GM18505 (cell line): Measurements from ENCODE around the gene BOD1L1.

Source experiments
- ATAC-seq: cut with Tn5 transposase; IDR thresholded peaks from one replicate; pipeline ENCODE4 v1.9.1; 2021; ENCODE audit not compliant: unreplicated experiment
- POLR2A ChIP-seq: IDR thresholded peaks from 4 replicates; pipeline ENCODE4 v1.6.1; 2011; ENCODE audit warnings: borderline replicate concordance; ENCODE audit not compliant: insufficient read depth, insufficient read length; ENCODE audit errors: extremely low read depth

The BOD1L1 gene

DNA sequence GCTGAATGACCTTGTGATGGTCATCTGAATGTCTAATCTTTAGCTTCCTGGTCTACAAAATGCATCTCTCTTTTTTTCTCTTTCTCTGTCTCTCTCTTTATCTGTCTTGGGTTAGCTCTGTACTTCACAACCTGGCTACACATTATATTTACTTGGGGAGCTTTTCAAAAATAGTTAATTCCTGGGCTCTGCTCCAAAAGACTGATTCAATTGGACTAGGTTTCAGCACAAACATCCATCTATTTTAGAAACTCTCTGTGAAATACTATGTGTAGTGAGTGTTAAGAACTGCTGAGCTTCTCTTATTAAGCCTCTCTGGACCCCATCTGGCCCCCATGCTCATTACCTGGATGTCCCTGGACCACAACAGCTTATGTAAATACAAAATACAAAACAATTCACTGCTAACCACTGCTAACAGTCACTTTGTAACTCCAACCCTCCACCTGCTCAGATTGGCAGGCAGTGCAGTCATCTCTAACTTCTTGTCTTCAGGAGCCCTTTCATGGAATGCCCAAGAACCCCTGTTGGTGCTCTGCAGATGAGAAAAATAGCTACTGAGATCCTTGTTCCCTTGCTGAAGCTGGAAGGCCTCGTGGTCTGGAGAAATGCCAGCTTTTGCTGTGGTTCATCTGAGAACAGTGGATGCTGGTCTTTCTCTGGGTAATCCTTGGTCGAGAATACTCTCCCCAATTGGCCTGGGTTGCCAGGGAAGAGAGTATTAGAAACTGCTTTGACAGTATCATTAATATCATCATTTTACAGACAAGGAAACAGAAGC, 14.8 kb upstream of the BOD1L1 start:
- no peak for ATAC-seq
- no peak for TF ChIP-seq POLR2A

DNA sequence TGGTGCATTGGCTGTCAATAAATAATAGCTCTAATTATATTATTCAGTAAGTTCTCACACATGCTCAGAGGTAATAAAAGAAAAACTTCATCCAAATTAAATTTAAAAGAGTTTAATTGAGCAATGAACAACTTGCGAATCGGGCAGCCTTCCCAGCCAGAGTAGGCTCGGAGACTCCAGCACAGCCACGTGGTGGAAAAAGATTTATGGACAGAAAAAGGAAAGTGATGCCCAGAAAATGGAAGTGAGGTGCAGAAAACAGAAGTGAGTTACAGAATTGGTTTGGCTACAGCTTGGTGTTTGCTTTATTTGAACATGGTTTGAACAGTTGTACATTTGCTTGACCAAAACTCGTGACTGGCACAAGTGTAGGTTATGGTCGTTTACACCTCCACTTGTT, 13.6 kb upstream of the BOD1L1 start:
- no peak for ATAC-seq
- no peak for TF ChIP-seq POLR2A

DNA sequence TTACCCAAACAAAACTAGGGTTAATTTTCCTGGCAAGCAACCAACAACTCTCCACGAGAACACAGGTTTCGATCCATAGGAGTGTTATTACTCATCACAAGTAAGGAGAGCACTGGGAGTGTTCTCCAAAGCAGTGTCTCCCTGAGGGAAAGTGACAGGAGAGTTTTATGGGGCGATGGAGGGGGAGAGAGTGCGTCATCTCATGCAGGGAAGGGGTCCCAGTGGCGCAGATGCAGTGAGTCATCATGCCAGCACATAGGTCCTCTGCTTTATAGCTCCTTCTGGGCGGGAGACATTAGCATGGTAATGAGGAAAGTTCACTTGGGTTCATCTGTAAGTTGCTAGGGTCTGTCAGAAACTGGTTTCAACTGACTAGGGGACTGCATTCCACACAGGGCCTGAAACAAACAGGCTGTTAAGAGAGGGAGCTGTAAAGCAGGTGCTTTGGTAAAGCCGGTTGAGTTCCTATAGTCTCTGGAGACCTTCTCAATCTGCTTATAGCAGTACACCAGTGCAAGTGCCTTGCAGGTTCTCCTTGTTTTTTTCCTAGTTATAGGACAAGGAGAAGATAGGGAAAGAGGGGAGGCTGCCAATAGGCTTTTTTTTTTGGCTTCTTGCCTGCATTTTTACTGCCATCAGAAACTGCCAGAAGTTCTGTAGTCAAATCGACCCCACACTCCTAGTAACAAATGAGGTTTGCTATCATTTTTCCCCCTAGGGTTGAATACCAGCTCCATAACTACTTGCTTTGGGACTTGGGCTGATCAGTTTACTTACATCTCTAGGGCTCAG, 12.8 kb upstream of the BOD1L1 start:
- ATAC-seq = no peak
- TF ChIP-seq POLR2A = no peak

GRCh38 chr4:13635286-13635799, 7.8 kb upstream of the BOD1L1 start:
- TF ChIP-seq POLR2A = no peak
- ATAC-seq = no peak

DNA sequence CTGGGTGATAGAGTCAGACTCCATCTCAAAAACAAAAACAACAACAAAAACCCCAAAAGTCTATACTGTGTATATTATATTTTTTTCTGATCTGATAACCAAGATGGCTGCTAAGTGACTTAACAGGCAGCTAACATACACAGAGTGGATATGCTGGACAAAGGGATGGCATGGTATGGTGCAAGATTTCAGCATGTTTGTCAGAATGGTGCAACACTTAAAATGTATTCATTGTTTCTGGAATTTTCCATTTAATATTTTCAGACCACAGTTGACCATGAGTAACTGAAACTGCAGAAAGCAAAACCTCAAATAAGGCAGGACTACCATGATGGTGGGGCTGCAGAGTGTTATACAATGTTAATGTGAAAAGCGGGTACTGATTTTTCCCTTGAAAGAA, 6.1 kb upstream of the BOD1L1 start:
- TF ChIP-seq POLR2A = no peak
- ATAC-seq = no peak

DNA sequence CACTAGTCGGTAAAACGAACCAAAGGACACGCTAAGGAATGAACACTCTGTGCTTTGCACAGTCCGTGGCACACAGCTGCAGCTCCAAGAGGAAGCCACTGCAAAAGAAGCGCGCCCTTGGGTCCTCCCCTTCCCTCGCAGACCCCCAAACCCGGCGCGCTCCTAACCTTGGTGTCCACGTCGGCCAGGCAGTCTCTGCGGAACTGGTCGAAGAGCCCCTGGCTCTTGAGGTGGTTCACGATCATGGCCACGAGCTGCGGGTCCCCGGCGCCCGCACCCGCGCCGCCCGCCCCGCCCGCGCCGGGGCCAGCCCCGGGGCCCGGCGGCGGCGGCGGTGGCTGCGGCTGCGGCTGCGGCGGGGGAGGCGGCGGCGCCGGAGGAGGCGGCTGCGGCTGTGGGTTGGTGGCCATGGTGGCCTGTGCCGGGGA, 333 bp downstream of the BOD1L1 start:
- peak; percentile 42 for ATAC-seq
- TF ChIP-seq POLR2A = no peak

- no peak for TF ChIP-seq POLR2A
- no peak for ATAC-seq
Measured at GRCh38 chr4:13626492-13627177, 890 bp downstream of the BOD1L1 start.

GRCh38 chr4:13618212-13618806, 9.2 kb downstream of the BOD1L1 start:
- no peak for TF ChIP-seq POLR2A
- ATAC-seq = no peak

GRCh38 chr4:13617801-13618200, 9.7 kb downstream of the BOD1L1 start:
- TF ChIP-seq POLR2A = no peak
- no peak for ATAC-seq

DNA sequence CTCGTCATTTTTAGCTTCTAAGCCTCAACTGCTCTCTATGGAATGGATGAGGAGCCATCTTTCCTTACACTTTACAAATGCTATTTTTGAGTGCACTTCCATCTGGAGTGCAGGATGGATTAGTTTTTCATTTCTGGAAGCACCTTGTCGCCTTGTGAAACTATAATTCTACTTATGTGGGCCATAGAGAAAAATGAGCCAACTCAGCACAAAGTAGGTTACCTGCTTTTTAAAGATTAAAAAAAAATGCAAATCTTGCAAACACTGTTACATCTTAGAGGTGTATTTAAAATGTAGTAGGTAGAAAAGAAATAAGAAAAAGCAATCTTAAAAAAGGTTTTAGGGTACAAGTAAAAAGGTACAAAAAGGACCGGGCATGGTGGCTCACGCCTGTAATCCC, 10.9 kb downstream of the BOD1L1 start:
- no peak for TF ChIP-seq POLR2A
- no peak for ATAC-seq

DNA sequence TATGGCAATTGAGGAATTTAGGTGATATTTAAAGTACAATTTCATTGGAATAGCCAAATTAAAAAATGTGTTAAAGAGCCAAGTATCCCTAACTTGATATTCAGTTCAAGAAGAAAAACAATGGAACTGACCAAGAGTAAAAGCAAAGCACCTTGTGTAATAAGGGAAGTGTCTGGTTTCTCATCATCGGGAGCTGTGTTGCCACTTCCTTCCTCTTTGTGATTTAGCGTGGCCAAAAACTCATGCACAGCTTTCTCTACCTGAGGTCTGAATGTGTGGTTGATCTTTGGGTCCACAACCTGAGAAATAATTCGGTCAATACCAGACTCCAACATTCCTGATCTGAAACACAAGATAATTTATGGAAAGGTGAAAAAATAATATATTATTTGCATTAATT, 12.4 kb downstream of the BOD1L1 start:
- peak; percentile 60 for ATAC-seq

DNA sequence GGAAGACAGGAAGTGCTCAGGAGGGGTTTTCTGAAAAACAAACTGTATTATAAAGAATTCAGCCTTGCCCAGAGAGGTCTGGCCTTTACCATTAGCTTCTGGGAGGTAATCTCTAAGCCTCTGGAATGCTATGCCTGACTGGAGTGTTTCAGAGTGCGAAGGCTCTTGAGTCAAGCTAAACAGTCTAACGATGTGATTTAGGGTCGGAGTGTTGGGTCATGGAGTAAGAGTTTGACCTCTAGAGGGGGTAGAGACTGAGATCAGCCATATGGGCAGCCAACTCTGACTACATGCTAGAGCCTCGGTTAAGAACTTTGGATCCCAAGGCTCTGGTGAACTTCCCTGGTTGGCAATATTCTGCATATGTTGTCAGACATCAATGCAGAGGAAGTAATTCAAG, 15.0 kb downstream of the BOD1L1 start:
- no peak for ATAC-seq
- TF ChIP-seq POLR2A = no peak

More for the DNA sequence above, 12.4 kb downstream of the BOD1L1 start:
- TF ChIP-seq POLR2A = no peak

GRCh38 chr4:13611283-13611842, 16.2 kb downstream of the BOD1L1 start:
- ATAC-seq = peak; percentile 92
- TF ChIP-seq POLR2A = peak; percentile 51
